HG03135 (cell line): Measurements from ENCODE around the gene PMIS2.
A peak's percentile ranks its signal among the peaks of the same experiment; 100 is the strongest.
"Not testable (repeated sequence)": the region's sequence is repeated elsewhere in the genome, so short reads cannot be mapped to it uniquely, and the experiment has no call there.

Experiments used
- ATAC-seq: cut with Tn5 transposase; IDR thresholded peaks from one replicate; pipeline ENCODE4 v1.9.1; 2021; ENCODE audit warnings: mild to moderate bottlenecking, moderate library complexity; ENCODE audit not compliant: unreplicated experiment

Gene PMIS2

GRCh38 chr19:35587321-35587720, 1.3 kb downstream of the PMIS2 start:
- no peak for ATAC-seq

GRCh38 chr19:35590875-35591274, 4.9 kb downstream of the PMIS2 start:
- no peak for ATAC-seq

GRCh38 chr19:35592226-35592625, 6.3 kb downstream of the PMIS2 start:
- no peak for ATAC-seq

- not testable (repeated sequence) for ATAC-seq
Measured at GRCh38 chr19:35595026-35595425, 9.1 kb downstream of the PMIS2 start.

DNA sequence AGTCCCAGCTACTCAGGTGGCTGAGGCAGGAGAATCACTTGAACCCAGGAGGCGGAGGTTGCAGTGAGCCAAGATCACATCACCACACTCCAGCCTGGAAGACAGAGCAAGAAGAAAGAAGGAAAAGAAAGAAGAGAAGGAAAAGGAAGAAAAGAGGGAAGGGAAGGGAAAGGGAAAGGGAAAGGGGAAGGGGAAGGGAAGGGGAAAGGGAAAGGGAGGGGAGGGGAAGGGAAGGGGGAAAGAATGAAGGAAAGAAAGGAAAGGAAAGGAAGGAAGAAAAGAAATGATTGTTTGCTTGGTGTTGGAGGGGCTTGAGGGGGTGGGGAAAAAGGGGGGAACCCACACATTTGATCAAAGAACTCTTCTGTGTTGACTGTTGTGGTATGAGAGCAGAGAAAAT, 10.0 kb downstream of the PMIS2 start:
- ATAC-seq = no peak

DNA sequence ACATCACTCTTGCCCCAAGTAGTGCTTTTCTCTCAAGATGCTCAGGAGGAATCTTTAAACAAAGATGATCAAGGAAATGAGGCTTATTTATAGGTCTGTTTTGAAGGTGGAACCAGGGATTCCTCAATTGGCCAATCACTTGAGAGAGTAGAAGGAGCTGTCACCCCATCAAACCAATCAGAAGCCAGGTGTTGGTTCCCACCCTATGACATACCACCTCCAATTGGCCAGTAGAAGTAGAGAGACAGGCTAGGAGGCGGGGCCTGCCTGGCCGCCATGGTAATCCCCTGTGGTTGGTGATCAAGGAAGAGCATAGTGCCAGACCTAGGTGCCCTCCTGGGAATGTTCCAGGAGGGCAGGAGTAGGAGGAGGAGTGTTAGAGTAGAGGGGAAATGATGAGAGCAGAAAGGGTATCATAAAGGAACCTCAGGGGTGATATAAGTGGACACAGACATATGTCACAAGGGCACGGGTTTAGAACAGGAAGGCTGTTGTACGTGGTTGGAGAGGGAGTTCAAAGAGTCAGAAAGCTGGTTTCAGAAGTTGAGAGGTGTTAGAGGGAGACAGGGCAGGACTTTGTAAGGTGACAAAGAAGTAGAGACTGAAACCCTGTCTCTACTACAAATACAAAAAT, 10.5 kb downstream of the PMIS2 start:
- ATAC-seq = no peak

DNA sequence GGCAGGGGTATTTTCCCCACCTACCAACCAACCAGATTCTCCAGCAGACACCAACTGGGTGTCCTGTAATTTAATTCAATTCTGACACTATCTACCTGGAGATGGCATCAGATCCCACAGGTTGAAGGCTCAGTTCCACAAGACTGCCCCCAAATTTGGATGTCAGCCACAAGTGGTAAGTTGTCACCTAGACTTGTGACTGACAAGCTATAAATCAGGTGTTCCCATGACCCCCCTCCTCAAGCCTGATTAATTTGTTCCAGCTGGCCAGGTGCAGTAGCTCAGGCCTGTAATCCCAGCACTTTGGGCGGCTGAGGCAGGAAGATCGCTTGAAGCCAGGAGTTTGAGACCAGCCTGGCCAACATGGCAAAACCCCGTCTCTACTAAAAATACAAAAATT, 16.0 kb downstream of the PMIS2 start:
- no peak for ATAC-seq

- not testable (repeated sequence) for ATAC-seq
Measured at GRCh38 chr19:35604436-35604835, 18.5 kb downstream of the PMIS2 start.

- not testable (repeated sequence) for ATAC-seq
Measured at GRCh38 chr19:35607170-35607569, 21.2 kb downstream of the PMIS2 start.

DNA sequence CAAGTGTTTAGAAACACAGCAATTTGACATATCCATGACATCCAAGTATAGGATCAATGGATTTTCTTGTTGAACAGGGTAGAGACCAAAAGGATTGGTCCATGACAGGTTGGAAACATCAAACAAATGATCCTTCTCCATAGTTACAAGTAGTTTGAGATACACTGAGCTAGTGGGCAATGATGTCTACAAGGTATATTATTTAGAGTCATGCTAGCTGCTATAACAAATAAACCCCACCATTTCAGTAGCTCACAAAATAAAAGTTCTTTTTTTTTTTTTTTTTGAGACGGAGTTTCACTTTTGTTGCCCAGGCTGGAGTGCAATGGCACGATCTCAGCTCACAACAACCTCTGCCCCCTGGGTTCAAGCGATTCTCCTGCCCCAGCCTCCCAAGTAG, 21.7 kb downstream of the PMIS2 start:
- ATAC-seq = no peak

- ATAC-seq = no peak
Measured at GRCh38 chr19:35608251-35608650, 22.3 kb downstream of the PMIS2 start.

GRCh38 chr19:35609851-35610353, 23.9 kb downstream of the PMIS2 start:
- no peak for ATAC-seq

- ATAC-seq = no peak
Measured at GRCh38 chr19:35612224-35612558, 26.2 kb downstream of the PMIS2 start.

DNA sequence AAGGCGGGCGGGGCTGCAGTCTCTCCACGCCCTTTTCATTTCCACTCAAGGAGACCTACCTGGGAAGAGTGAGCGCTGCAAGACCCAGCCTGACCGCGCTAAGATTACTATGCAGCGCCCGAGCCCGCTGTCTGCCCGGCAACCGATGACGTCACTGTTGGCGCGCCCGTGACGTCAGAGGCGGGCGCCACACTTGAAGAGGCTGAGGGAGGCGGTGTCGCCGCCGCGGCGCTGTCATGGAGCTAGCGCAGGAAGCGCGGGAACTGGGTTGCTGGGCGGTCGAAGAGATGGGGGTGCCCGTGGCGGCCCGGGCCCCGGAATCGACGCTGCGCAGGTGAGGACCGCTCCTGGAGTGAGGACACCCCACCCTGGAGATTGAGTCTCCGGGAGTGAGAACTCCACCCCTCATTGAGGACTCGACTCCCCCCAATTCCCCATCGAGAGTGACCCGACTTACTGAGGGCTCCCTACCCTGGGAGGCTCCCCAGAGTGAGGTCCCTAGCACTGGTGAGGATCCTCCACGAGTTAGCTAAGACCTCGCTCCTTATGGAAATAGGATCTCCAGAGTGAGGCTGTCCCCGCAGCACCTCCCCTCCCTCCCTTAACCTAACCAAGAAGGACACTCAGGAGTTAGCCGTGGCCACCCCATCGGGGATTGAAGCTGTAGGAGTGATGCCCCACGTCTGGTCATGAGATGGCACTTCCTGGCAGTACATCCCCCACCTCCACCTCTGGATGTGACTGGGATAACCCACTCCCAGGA, 26.8 kb downstream of the PMIS2 start, which contains the start of gene HAUS5:
TSS of gene HAUS5 (plus strand) at position 177 of the 763 bp plus-strand sequence. CDS start at position 237, 60 bp downstream.
- peak; percentile 68 for ATAC-seq

- ATAC-seq = no peak
Measured at GRCh38 chr19:35613574-35613973, 27.6 kb downstream of the PMIS2 start.

DNA sequence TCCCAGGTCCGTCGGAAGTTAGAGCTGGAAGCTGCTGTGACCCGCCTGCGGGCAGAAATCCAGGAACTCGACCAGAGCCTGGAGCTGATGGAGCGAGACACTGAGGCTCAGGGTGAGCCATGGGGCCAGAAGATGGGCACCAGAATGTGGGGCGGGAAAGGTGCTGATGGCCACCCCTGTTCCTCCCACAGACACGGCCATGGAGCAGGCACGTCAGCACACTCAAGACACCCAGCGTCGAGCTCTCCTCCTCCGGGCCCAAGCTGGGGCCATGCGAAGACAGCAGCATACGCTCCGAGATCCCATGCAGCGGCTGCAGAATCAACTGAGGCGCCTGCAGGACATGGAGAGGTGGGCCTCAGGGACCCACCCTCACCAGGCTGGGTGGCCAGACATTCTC, 29.1 kb downstream of the PMIS2 start:
- no peak for ATAC-seq

DNA sequence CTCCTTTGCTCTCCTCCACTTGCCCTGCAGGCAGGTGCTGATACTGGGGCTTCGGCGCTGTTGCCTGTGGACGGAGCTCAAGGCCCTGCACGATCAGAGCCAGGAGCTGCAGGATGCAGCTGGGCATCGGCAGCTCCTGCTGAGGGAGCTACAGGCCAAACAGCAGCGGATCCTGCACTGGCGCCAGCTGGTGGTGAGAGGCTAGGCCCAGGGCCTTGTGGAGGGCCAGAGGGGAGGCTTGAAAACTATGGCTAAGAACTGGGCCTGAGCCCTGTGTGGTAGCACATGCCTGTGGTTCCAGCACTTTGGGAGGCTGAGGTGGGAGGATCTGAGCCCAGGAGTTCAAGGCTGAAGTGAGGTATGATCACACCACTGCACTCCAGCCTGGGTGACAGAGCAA, 32.9 kb downstream of the PMIS2 start:
- no peak for ATAC-seq

GRCh38 chr19:35619290-35619923, 33.4 kb downstream of the PMIS2 start:
- ATAC-seq = no peak

DNA sequence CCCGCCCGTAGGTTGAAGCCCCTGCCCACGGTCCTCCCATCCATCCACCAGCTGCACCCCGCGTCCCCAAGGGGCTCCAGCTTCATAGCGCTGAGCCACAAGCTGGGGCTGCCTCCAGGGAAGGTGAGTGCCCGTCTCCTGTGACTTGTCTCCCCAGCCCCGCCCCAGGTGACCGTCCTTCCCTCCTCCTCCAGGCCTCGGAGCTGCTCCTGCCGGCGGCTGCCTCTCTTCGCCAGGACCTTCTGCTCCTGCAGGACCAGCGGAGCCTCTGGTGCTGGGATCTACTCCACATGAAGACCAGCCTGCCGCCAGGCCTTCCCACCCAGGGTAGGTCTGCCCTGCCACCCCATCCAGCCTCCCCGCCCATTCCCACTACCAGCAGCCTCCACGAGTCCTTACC, 34.0 kb downstream of the PMIS2 start:
- no peak for ATAC-seq

- no peak for ATAC-seq
Measured at GRCh38 chr19:35621708-35622107, 35.7 kb downstream of the PMIS2 start.

DNA sequence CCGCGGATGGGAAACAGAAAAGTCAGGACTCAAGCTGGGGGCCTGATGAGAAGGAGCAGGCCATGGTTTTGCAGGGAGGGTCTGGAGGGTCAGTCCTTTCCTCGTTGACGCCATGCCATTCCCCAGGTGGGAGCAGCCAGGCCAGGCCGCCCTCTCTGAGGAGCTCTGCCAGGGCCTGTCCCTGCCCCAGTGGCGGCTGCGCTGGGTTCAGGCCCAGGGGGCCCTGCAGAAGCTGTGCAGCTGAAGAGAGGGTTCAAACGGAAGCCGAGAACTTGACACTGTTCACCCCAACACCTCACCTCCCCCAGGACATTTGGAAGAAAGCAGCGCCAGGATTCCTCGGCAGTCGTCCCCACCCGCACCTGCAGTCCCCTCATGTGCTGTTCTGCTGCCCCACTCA, 36.8 kb downstream of the PMIS2 start:
- no peak for ATAC-seq
